ENCODE results near the gene REXO5. TPM values are rescaled to one million over a fixed set of nuclear protein-coding genes. Genes with fewer than 3 reads are reported as not detected.

The REXO5 gene
- total RNA-seq, 4 donors from 2014 or later = 0.88 to 16.6 (median 6.2) TPM; not detected in 1

DNA sequence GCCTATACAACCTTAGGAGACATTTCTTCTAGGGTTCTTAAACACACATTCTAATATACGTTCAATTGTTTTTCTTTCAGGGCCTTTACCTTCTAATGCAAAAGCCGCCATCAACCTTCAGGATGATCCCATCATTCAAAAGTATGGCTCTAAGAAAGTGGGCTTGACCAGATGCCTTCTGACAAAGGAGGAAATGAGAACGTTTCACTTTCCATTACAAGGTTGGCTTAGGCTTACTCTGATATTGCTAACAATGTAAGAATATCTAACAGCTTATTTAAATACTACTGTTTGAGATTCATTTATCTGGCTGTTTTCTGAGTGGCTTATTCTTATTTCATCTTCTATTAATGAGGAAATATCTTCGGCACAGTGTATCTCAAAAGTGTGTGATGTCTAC, 15.4 kb downstream of the REXO5 start:
- no peaks in the 10 kb centered on the region for H3K36me3 ChIP-seq
- H3K9me3 ChIP-seq = no peaks in the 10 kb centered on the region
- H3K27me3 ChIP-seq = no peaks in the 10 kb centered on the region
- intact Hi-C loops (cut with DNase I; ENCODE audit: low total_unique reads) = no loop called here
- no peak overlapping the region for H3K4me3 ChIP-seq
- H3K27ac ChIP-seq = no peak overlapping the region
- TF ChIP-seq POLR2A (IDR thresholded peaks at IDR 0.05) = no peak
- TF ChIP-seq, protein P1, sequence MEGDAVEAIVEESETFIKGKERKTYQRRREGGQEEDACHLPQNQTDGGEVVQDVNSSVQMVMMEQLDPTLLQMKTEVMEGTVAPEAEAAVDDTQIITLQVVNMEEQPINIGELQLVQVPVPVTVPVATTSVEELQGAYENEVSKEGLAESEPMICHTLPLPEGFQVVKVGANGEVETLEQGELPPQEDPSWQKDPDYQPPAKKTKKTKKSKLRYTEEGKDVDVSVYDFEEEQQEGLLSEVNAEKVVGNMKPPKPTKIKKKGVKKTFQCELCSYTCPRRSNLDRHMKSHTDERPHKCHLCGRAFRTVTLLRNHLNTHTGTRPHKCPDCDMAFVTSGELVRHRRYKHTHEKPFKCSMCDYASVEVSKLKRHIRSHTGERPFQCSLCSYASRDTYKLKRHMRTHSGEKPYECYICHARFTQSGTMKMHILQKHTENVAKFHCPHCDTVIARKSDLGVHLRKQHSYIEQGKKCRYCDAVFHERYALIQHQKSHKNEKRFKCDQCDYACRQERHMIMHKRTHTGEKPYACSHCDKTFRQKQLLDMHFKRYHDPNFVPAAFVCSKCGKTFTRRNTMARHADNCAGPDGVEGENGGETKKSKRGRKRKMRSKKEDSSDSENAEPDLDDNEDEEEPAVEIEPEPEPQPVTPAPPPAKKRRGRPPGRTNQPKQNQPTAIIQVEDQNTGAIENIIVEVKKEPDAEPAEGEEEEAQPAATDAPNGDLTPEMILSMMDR (IDR thresholded peaks at IDR 0.05) = no peak
- DNase-seq = no peak
- no peaks in the 10 kb centered on the region for H3K4me1 ChIP-seq

DNA sequence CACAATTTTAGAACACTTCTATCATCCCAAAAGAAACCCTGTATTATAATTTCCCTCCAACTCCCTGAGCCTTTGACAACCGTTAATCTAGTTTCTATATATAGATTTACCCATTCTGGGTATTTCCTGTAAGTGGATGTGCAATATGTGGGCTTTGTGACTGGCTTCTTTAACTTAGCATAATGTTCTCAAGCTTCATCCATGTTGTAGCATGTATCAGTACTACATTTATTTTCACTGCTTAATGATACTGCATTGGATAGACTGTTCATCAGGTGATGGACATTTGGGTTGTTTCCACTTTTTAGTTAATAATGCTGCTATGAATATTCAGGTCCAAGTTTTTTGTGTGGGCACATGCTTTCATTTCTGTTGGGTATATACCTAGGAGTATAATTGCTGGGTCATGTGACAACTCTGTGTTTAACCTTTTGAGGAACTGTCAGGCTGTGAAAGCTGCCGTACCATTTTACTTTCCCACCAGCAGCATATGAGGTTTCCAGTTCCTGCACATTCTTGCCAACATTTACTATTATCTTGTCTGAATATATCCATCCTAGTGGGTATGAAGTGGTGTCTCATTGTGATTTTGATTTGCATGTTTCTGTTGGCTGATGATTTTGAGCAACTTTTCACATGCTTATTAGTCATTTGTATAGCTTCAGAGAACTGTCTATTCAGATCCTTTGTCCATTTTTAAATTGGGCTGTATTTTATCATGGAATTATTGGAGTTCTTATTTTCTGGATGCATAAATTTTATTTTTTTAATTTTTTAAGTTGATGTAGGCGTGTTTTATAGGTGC, 16.4 kb downstream of the REXO5 start:
- TF ChIP-seq, protein P1 (IDR thresholded peaks at IDR 0.05) = no peak
- no peak for TF ChIP-seq POLR2A (IDR thresholded peaks at IDR 0.05)
- intact Hi-C loops (cut with DNase I; ENCODE audit: low total_unique reads) = no loop called here
- Histone ChIP-seq H3K4me3 (no peak overlapping the region), H3K36me3 (no peaks in the 10 kb centered on the region), H3K27me3 (no peaks in the 10 kb centered on the region), H3K4me1 (no peaks in the 10 kb centered on the region), H3K9me3 (no peaks in the 10 kb centered on the region), H3K27ac (no peak overlapping the region)
- no peak for DNase-seq

DNA sequence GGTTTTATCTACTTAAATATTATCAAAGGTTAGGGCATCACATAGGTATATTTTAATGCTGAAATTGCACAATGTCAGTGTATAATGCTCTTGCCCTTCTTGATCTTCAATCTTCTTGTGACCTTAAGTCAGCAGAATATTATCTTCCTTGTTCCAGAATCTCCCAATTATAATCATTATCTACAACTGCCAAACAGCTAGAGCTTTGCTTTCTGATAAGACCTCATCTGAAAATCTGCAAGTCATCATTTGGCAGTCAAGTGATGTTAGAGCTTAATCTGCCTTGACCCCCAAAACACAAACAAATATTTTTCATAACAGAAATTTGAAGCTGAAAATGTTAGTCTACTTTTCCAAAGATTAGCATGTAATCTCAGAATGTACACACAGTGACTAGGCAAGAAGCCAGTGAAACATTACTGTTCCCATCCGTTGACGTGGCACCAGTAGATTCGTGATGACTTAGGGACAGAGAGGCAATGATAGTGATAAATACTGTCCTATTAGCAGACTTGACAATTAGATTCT, 19.8 kb downstream of the REXO5 start:
- Histone ChIP-seq H3K27me3 (no peaks in the 10 kb centered on the region), H3K36me3 (no peaks in the 10 kb centered on the region), H3K9me3 (no peaks in the 10 kb centered on the region), H3K27ac (no peak overlapping the region), H3K4me3 (no peak overlapping the region), H3K4me1 (no peaks in the 10 kb centered on the region)
- intact Hi-C loops (cut with DNase I; ENCODE audit: low total_unique reads) = no loop called here
- TF ChIP-seq POLR2A (IDR thresholded peaks at IDR 0.05) = no peak
- TF ChIP-seq, protein P1 (IDR thresholded peaks at IDR 0.05) = no peak
- no peak for DNase-seq

DNA sequence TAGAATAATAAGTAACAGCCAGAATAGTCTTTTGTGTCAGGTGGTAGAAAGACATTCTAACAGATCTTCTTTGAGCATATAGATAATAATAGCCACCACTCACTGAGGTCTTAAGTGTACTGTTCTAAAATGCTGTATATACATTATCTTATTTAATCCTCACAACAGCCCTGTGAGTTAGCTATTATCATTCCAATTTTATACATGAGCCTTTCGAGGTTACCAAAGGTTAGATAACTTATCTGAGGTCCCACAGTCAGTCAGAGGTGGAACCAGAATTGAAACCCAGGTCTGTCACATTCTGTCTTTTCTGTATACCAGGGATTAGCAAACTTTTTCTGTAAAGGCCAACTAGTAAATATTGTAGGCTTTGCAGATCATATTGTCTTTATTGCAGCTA, 23.2 kb downstream of the REXO5 start:
- intact Hi-C loops (cut with DNase I; ENCODE audit: low total_unique reads) = no loop called here
- no peaks in the 10 kb centered on the region for H3K9me3 ChIP-seq
- no peak overlapping the region for H3K27ac ChIP-seq
- no peaks in the 10 kb centered on the region for H3K27me3 ChIP-seq
- TF ChIP-seq, protein P1 (IDR thresholded peaks at IDR 0.05) = no peak
- no peak for TF ChIP-seq POLR2A (IDR thresholded peaks at IDR 0.05)
- DNase-seq = no peak
- H3K36me3 ChIP-seq = no peaks in the 10 kb centered on the region
- no peak overlapping the region for H3K4me3 ChIP-seq
- H3K4me1 ChIP-seq = no peaks in the 10 kb centered on the region

DNA sequence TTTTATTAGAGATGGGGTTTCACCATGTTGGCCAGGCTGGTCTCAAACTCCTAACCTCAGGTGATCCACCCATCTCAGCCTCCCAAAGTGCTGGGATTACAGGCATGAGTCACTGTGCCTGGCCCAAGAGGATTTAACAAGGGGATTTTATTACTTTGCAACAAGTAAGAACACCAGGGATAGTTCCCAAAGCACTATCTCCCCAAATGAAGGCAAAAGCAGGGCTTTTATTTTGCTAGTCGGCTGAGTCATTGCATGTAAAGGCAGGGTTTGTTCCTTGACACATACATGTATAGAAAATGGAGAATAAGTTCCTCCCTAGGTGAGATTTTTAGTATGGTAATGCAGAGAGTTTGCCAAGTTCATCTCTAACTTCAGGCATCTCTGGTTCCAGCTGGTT, 24.0 kb downstream of the REXO5 start:
- Histone ChIP-seq H3K27ac (no peak overlapping the region), H3K4me1 (no peaks in the 10 kb centered on the region), H3K27me3 (no peaks in the 10 kb centered on the region), H3K9me3 (no peaks in the 10 kb centered on the region), H3K4me3 (no peak overlapping the region), H3K36me3 (no peaks in the 10 kb centered on the region)
- no peak for TF ChIP-seq POLR2A (IDR thresholded peaks at IDR 0.05)
- TF ChIP-seq, protein P1 (IDR thresholded peaks at IDR 0.05) = no peak
- intact Hi-C loops (cut with DNase I; ENCODE audit: low total_unique reads) = no loop called here
- no peak for DNase-seq

Data from uterus (tissue), 4 donors.